ENCODE data around the gene MAD2L1BP.

DNA sequence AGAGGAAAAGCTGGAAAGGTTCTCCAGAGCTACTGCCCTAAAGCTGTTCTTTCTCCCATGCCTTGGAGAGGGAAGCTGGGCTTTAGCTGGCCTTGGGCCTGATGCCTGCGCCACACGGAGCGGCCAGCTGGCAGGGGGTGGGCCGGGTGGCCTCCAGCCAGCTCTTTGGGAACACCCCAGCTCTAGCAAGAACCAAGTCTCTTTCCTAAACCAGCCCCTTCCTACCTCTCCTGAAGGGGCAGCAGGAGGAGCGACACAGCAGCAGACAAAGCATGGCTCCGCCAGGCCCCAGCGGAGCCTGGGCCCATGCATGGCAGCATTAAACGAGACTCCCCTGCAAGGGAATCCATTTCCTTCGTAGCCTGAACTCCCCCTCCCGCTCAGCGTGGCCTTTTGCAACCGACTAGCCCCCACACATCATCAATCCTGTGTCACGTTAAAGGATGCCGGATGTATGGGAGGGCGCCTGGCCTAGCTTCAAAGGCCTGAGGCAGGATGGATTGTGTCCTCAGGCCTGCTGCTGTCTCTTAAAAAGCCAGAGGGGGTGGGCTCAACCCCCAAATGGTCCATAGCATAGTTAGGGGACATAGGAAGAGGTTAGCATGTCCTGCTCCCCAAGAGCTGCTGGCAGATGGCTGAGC is 37.9 kb downstream of the MAD2L1BP start:
- TF ChIP-seq, protein P1, sequence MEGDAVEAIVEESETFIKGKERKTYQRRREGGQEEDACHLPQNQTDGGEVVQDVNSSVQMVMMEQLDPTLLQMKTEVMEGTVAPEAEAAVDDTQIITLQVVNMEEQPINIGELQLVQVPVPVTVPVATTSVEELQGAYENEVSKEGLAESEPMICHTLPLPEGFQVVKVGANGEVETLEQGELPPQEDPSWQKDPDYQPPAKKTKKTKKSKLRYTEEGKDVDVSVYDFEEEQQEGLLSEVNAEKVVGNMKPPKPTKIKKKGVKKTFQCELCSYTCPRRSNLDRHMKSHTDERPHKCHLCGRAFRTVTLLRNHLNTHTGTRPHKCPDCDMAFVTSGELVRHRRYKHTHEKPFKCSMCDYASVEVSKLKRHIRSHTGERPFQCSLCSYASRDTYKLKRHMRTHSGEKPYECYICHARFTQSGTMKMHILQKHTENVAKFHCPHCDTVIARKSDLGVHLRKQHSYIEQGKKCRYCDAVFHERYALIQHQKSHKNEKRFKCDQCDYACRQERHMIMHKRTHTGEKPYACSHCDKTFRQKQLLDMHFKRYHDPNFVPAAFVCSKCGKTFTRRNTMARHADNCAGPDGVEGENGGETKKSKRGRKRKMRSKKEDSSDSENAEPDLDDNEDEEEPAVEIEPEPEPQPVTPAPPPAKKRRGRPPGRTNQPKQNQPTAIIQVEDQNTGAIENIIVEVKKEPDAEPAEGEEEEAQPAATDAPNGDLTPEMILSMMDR (conservative IDR thresholded peaks at IDR 0.05; ENCODE audit: low read length): no peak
- no peak for TF ChIP-seq EZH2phosphoT487 (IDR thresholded peaks at IDR 0.05; ENCODE audit: borderline replicate concordance, low read depth, low read length)

Data from OCI-LY7 (cell line).